ENCODE measurements around the gene MEI1. TPM values are rescaled to one million over a fixed set of nuclear protein-coding genes. Genes with fewer than 3 reads are reported as not detected.

MEI1 gene
- total and polyA plus RNA-seq, 9 donors = 0.49 to 1.6 (median 0.98) TPM

DNA sequence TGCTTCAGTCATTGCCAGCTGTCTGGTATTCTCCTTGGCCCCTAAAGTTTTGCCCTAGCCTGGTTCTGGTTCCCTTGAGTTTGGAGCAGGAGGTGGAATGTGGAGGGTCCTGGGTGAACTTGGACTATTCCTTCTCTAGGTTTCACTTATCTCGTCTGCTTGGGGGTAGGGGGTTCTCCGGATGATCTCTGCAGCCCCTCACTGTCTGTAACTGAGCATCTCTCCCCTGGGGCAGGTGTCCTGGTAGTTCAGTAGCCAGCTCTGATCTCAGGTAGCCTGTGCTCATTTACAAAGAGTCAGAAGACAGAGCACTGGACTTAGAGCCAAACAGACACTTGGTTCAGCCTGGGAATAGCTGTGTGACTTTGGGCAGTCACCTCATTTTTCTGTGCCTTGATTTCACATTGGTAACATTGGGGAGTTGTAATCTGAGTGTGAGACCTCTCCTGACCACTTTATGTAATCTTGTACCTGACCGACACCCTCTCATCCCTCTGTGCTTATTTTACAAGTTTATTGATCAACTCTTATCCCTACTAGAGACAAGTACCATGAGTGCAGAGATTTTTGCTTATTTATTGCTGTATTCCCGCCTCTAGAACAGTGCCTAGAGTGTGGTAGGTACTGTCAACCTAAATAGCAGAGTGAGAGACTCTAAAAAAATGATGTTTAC lies 102.0 kb downstream of the MEI1 start:
- Histone ChIP-seq H3K4me3 (ENCODE audit: low read length) (peak overlapping the region; percentile 96), H3K27ac (ENCODE audit: low read length) (peak overlapping the region; percentile 86), H3K36me3 (ENCODE audit: control insufficient read depth, insufficient read depth, low read length) (no peaks in the 10 kb centered on the region), H3K9me3 (replicated peaks; ENCODE audit: control insufficient read depth, low read depth, low read length) (no peaks in the 10 kb centered on the region), H3K4me1 (ENCODE audit: control insufficient read depth, insufficient read depth, low read length) (peaks cover 24% of the 10 kb centered on the region), H3K27me3 (ENCODE audit: control insufficient read depth, insufficient read depth, low read length) (no peaks in the 10 kb centered on the region)
- 40% methylated on average over 1 of the region's 4 CpGs for WGBS (ENCODE audit: insufficient coverage)
- DNase-seq = no peak

DNA sequence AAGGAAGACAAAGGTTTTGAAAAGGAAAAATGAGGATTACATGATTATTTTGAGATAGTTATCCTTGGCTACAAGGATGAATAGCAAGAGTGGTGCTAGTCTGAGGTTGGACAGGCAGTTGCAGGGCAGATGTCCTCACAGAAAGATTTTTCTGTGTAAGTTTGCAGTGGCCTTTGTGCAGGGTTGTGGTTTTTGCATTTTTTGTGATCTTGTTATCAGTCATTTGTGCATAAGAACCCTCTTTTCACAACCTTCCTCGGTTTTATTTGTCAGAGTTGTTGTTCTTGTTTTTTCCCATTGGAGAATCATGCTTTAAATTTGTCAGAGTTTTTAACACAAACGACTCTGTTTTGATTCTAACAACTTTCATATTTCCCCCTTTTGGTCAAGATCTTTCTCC lies 102.6 kb downstream of the MEI1 start:
- Histone ChIP-seq H3K36me3 (ENCODE audit: control insufficient read depth, insufficient read depth, low read length) (no peaks in the 10 kb centered on the region), H3K27ac (ENCODE audit: low read length) (no peak overlapping the region), H3K27me3 (ENCODE audit: control insufficient read depth, insufficient read depth, low read length) (no peaks in the 10 kb centered on the region), H3K4me3 (ENCODE audit: low read length) (peak overlapping the region; percentile 96), H3K9me3 (replicated peaks; ENCODE audit: control insufficient read depth, low read depth, low read length) (no peaks in the 10 kb centered on the region), H3K4me1 (ENCODE audit: control insufficient read depth, insufficient read depth, low read length) (peaks cover 24% of the 10 kb centered on the region)
- DNase-seq = no peak
- WGBS (ENCODE audit: insufficient coverage) = no CpG with 5 or more reads among the region's 2 CpGs

DNA sequence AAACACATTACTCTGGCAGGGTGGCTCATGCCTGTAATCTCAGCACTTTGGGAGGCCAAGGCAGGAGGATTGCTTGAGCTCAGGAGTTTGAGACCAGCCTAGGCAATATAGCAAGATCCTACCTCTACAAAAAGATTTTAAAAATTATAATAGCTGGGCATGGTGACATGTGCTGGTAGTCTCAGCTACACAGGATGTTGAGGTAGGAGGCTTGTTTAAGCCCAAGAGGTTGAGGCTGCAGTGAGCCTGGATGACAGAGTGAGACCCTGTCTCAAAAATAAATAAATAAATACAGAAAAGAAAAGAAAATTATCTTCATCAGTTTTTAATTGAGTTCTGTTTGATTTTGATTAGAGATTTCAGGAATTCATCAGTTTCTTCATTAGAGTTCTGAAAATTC lies 106.3 kb downstream of the MEI1 start:
- Histone ChIP-seq H3K27ac (ENCODE audit: low read length) (no peak overlapping the region), H3K9me3 (replicated peaks; ENCODE audit: control insufficient read depth, low read depth, low read length) (no peaks in the 10 kb centered on the region)
- no peak for DNase-seq

DNA sequence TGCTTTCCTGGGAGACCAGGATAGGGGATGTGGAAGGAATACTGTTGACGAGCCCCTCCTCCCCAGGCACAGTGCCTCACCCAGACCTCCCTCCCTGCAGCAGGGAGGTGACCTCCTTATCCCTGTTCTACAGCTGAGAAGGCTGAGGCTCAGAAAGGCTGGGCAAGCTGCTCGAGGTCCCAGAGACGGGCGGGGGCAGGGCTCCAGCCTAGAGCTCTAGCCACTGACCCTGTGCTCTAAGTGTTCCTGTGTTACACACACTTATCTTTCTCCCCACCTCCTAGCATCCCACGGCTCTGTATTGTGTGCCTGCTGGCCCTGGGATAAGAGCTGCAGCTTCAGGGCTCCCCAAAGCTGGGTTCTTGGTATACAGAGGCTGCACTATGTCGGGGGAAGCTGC lies 109.1 kb downstream of the MEI1 start:
- no peak overlapping the region for H3K27ac ChIP-seq (ENCODE audit: low read length)
- no peaks in the 10 kb centered on the region for H3K27me3 ChIP-seq (ENCODE audit: control insufficient read depth, insufficient read depth, low read length)
- no peaks in the 10 kb centered on the region for H3K9me3 ChIP-seq (replicated peaks; ENCODE audit: control insufficient read depth, low read depth, low read length)
- peaks cover 12% of the 10 kb centered on the region for H3K4me1 ChIP-seq (ENCODE audit: control insufficient read depth, insufficient read depth, low read length)
- WGBS (ENCODE audit: insufficient coverage) = 66% methylated on average over 4 of the region's 6 CpGs
- H3K4me3 ChIP-seq (ENCODE audit: low read length) = no peak overlapping the region
- peaks cover 37% of the 10 kb centered on the region for H3K36me3 ChIP-seq (ENCODE audit: control insufficient read depth, insufficient read depth, low read length)
- DNase-seq = no peak

More for the DNA sequence above, 106.3 kb downstream of the MEI1 start:
- Histone ChIP-seq H3K36me3 (ENCODE audit: control insufficient read depth, insufficient read depth, low read length) (peaks cover 17% of the 10 kb centered on the region), H3K4me3 (ENCODE audit: low read length) (no peak overlapping the region), H3K4me1 (ENCODE audit: control insufficient read depth, insufficient read depth, low read length) (peaks cover 19% of the 10 kb centered on the region), H3K27me3 (ENCODE audit: control insufficient read depth, insufficient read depth, low read length) (no peaks in the 10 kb centered on the region)

DNA sequence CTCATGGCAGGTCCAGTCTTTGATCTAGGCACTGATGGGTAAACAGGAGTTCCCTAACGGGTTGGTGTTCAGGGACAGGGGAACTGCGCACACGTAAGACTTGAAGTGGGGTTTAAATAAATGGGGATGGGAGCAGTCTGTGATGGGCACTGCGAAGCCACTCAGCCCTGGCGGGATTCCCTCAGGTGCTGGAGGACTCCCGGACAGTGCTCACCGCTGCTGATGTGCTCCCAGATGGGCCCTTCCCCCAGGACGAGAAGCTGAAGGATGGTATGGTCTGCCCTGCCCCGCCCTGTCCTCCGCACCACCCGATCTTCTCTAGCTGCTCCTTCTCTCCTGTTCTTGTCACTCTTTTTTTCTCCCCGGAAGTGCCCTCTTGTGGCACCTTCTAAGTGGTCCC lies 110.7 kb downstream of the MEI1 start:
- Histone ChIP-seq H3K36me3 (ENCODE audit: control insufficient read depth, insufficient read depth, low read length) (peaks cover 49% of the 10 kb centered on the region), H3K27ac (ENCODE audit: low read length) (no peak overlapping the region), H3K4me3 (ENCODE audit: low read length) (no peak overlapping the region), H3K4me1 (ENCODE audit: control insufficient read depth, insufficient read depth, low read length) (peaks cover 15% of the 10 kb centered on the region), H3K9me3 (replicated peaks; ENCODE audit: control insufficient read depth, low read depth, low read length) (no peaks in the 10 kb centered on the region), H3K27me3 (ENCODE audit: control insufficient read depth, insufficient read depth, low read length) (no peaks in the 10 kb centered on the region)
- 84% methylated on average over 9 of the region's 12 CpGs for WGBS (ENCODE audit: insufficient coverage)
- no peak for DNase-seq

DNA sequence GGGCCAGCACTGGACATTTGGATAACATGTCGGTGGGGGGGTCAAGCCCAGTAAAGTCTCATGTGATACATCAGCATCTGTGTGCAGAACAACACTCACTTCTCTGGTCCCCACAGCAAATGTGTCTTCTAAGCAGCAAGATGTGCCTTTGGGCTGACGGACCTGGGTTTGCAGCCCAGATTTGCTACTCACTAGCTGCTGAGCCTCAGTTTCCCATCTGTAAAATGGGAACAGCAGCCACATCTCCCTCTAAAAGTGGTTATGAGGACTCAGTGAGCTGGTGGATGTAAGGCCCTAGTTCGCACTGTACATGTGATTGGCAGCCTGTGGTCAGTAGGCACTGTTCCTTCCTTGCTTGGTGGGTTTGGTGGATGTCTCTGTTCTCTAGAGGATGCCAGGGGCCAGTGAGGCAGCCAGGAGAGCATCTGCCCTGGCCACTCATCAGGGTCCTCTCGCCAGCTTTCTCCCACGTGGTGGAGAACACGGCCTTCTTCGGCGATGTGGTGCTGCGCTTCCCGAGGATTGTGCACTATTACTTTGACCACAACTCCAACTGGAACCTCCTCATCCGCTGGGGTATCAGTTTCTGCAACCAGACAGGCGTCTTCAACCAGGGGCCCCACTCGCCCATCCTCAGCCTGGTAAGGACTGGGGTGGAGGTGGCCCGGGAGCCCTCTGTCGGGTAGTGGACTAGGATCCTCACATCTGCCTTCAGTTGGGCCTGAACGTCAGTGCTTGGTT lies 113.7 kb downstream of the MEI1 start:
- Histone ChIP-seq H3K27ac (ENCODE audit: low read length) (no peak overlapping the region), H3K4me1 (ENCODE audit: control insufficient read depth, insufficient read depth, low read length) (peaks cover 32% of the 10 kb centered on the region), H3K27me3 (ENCODE audit: control insufficient read depth, insufficient read depth, low read length) (no peaks in the 10 kb centered on the region), H3K4me3 (ENCODE audit: low read length) (no peak overlapping the region), H3K36me3 (ENCODE audit: control insufficient read depth, insufficient read depth, low read length) (peaks cover 58% of the 10 kb centered on the region), H3K9me3 (replicated peaks; ENCODE audit: control insufficient read depth, low read depth, low read length) (no peaks in the 10 kb centered on the region)
- DNase-seq = no peak
- WGBS (ENCODE audit: insufficient coverage) = 89% methylated on average over 11 of the region's 16 CpGs

DNA sequence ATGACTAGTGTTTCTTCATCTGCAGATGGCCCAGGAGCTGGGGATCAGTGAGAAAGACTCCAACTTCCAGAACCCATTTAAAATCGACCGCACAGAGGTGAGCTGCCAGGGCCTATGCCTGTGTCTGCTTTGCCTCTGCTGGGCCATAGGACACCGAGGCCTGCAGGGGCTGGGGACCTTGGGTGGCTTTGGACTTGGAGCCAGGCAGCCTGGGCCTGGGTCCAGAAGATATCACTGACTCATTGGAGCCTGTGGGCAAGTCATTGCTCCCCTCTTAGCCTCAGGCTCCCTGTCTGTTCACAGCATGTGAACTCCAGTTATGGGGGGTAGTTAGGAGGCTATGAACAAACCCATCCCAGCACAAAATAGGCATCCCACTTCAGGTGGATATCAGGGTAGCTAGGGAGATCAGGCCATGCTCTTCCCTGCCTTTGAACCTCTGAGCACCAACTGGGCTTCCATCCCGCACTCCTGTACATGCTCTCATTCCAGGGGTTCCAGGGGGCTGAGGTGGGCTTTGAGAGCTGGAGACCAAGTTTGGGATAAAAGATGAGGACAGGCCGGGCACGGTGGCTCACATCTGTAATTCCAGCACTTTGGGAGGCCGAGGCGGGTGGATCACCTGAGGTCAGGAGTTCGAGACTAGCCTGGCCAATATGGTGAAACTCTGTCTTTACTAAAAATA lies 114.6 kb downstream of the MEI1 start:
- H3K36me3 ChIP-seq (ENCODE audit: control insufficient read depth, insufficient read depth, low read length) = peaks cover 65% of the 10 kb centered on the region
- no peak overlapping the region for H3K4me3 ChIP-seq (ENCODE audit: low read length)
- WGBS (ENCODE audit: insufficient coverage) = 87% methylated on average over 5 of the region's 9 CpGs
- H3K27ac ChIP-seq (ENCODE audit: low read length) = no peak overlapping the region
- peaks cover 29% of the 10 kb centered on the region for H3K4me1 ChIP-seq (ENCODE audit: control insufficient read depth, insufficient read depth, low read length)
- no peaks in the 10 kb centered on the region for H3K9me3 ChIP-seq (replicated peaks; ENCODE audit: control insufficient read depth, low read depth, low read length)
- H3K27me3 ChIP-seq (ENCODE audit: control insufficient read depth, insufficient read depth, low read length) = no peaks in the 10 kb centered on the region
- no peak for DNase-seq

DNA sequence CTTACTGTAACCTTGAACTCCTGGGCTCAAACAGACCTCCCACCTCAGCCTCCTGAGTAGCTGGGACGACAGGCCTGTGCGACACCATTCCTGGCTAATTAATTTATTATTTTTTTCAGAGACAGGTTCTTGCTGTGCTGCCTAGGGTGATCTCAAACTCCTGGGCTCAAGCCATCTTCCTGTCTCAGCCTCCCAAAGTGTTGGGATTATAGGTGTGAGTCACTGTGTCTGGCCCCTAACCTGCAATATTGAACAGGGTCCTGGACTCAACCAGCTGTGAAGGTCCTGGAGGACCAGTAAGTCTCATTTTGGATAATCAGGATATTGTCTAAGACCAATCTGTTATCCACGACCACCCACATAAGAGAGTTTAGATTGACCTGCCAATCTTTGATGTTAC lies 116.4 kb downstream of the MEI1 start:
- Histone ChIP-seq H3K36me3 (ENCODE audit: control insufficient read depth, insufficient read depth, low read length) (peaks cover 60% of the 10 kb centered on the region), H3K4me3 (ENCODE audit: low read length) (no peak overlapping the region), H3K27ac (ENCODE audit: low read length) (peak overlapping the region; percentile 87), H3K27me3 (ENCODE audit: control insufficient read depth, insufficient read depth, low read length) (no peaks in the 10 kb centered on the region), H3K4me1 (ENCODE audit: control insufficient read depth, insufficient read depth, low read length) (peaks cover 22% of the 10 kb centered on the region), H3K9me3 (replicated peaks; ENCODE audit: control insufficient read depth, low read depth, low read length) (no peaks in the 10 kb centered on the region)
- 60% methylated on average over 1 of the region's 3 CpGs for WGBS (ENCODE audit: insufficient coverage)
- DNase-seq = no peak

DNA sequence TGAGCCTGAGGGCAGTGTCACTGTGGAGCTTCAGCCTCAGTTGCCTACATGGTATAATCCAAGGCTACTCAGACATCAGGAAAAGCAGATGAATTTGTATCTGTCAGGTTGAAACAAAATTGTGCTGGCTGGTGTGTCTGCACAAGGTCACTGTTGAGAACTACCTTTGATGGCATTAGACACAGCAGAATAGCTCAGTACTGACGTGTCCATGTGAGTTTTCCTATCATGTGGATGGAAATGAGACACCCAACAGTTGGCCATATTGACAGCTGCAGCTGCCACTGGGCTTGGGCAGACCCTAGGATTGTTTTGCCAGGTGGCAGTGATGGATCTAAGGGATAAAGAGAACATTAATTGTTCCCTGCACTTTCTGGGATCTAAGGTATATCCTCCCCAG lies 116.9 kb downstream of the MEI1 start:
- 77% methylated on average over 1 of the region's 1 CpG for WGBS (ENCODE audit: insufficient coverage)
- no peak overlapping the region for H3K4me3 ChIP-seq (ENCODE audit: low read length)
- DNase-seq = peak; percentile 82
- peaks cover 56% of the 10 kb centered on the region for H3K36me3 ChIP-seq (ENCODE audit: control insufficient read depth, insufficient read depth, low read length)
- H3K9me3 ChIP-seq (replicated peaks; ENCODE audit: control insufficient read depth, low read depth, low read length) = no peaks in the 10 kb centered on the region
- H3K27me3 ChIP-seq (ENCODE audit: control insufficient read depth, insufficient read depth, low read length) = no peaks in the 10 kb centered on the region
- H3K4me1 ChIP-seq (ENCODE audit: control insufficient read depth, insufficient read depth, low read length) = peaks cover 22% of the 10 kb centered on the region
- peak overlapping the region; percentile 87 for H3K27ac ChIP-seq (ENCODE audit: low read length)

DNA sequence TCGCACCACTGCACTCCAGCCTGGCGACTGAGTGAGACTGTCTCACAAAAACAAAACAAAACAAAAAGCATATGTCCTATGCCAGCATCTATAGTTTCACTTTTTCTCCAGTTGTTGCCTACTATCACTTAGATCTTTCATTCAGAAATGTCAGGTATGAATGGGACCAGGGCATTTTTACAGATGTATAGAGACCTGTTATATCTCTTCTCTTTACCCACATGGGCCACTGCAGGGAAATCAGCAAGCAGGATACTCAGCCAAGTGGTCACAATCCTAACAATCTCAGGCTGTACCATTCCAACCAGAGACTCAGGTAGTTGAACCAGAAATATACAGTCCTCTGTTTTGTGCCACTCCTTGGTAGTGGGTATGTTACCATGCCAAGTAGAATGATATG lies 117.6 kb downstream of the MEI1 start:
- Histone ChIP-seq H3K4me3 (ENCODE audit: low read length) (no peak overlapping the region), H3K27me3 (ENCODE audit: control insufficient read depth, insufficient read depth, low read length) (no peaks in the 10 kb centered on the region), H3K4me1 (ENCODE audit: control insufficient read depth, insufficient read depth, low read length) (peaks cover 22% of the 10 kb centered on the region), H3K27ac (ENCODE audit: low read length) (peak overlapping the region; percentile 87), H3K9me3 (replicated peaks; ENCODE audit: control insufficient read depth, low read depth, low read length) (no peaks in the 10 kb centered on the region), H3K36me3 (ENCODE audit: control insufficient read depth, insufficient read depth, low read length) (peaks cover 50% of the 10 kb centered on the region)
- DNase-seq = no peak
- 50% methylated on average over 1 of the region's 2 CpGs for WGBS (ENCODE audit: insufficient coverage)
